Measurements from ENCODE around the gene DENND1A.

DENND1A gene

GRCh38 chr9:123375469-123376132 is 554.3 kb downstream of the DENND1A start:
- no peak for DNase-seq

DNA sequence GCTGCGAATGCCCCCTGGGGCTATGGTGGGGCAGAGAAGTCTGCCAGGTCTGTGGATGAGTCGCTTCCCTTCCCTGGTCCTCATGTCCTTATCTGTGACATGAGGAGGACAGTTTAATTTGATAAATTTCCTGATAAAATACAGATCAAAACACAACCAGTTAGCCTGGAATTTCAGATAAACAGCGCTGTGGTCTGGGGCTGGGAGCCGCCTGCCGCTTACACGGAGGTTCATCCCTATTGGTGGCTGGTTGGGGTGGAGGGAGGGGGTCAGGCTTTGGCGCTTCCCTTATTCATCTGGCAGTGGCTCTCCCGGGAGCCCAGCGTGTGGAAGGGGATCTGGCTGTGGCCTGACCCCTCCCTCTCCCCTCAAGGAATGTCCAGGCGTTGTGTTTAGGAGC is 556.0 kb downstream of the DENND1A start:
- DNase-seq, result no peak

GRCh38 chr9:123373447-123373923 is 556.4 kb downstream of the DENND1A start:
- DNase-seq, result no peak

- DNase-seq, result no peak
Measured at GRCh38 chr9:123372766-123373446, 557.0 kb downstream of the DENND1A start.

GRCh38 chr9:123371805-123372590 is 557.9 kb downstream of the DENND1A start:
- no peak for DNase-seq

DNA sequence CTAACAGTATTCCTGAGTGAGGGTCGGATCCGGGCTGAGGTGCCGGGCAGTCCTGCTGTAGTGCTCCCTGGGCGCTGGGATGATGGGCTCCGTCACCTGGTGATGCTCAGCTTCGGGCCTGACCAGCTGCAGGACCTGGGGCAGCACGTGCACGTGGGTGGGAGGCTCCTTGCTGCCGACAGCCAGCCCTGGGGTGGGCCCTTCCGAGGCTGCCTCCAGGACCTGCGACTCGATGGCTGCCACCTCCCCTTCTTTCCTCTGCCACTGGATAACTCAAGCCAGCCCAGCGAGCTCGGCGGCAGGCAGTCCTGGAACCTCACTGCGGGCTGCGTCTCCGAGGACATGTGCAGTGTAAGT is 558.7 kb downstream of the DENND1A start:
- no peak for DNase-seq

- no peak for DNase-seq
Measured at GRCh38 chr9:123370526-123371227, 559.2 kb downstream of the DENND1A start.

- no peak for DNase-seq
Measured at GRCh38 chr9:123370108-123370507, 559.8 kb downstream of the DENND1A start.

DNA sequence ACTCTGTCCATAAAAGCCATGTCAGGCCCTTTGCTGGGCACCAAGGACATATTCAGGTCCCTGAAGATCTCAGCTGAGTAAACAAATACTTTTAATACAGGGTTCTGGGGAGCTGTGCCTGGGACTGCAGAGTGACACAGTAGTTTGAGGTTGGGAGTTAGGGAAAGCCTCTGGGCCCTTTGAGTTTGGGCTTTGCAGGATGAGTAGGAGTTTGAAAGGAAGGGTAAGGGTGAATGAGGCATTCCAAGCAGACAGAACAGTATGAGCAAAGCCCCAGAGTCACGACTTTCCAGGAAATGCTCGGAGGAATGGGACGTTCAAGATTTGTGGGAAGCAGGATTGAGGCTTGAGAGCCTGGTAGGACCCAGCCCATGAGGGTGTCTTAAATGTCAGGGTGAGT is 560.6 kb downstream of the DENND1A start:
- no peak for DNase-seq

- no peak for DNase-seq
Measured at GRCh38 chr9:123368536-123369153, 561.3 kb downstream of the DENND1A start.

- DNase-seq, result no peak
Measured at GRCh38 chr9:123368023-123368422, 561.9 kb downstream of the DENND1A start.

GRCh38 chr9:123365881-123366528 is 563.9 kb downstream of the DENND1A start:
- no peak for DNase-seq

DNA sequence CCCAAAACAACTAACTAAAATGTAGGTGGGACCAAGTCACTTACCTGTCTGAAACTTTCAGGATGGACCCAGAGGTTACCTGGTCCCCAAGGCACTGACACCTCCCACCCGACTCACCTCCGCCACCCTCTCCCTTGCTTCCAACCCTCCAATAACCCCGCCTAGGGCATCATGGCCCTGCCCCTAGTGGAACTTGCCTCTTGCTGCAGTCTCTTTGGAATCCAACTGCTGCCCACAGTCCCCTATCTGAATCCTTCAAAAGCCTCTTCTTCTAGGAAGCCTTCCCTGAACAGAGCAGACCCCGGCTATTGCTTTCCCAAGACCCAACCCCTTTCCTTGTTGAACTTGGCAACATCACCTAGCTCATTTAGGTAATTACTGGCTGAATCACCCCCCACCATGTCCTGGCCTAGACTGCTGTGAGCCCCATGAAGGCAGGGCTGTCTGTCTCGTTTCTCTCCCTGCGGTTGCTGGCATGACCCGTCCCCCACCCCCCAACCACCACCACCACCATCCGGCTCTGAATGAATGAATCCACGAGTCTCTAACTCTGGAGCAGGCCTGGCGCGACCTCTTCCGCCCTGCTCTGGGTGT is 564.5 kb downstream of the DENND1A start:
- no peak for DNase-seq

- DNase-seq, result no peak
Measured at GRCh38 chr9:123364241-123364824, 565.6 kb downstream of the DENND1A start.

DNA sequence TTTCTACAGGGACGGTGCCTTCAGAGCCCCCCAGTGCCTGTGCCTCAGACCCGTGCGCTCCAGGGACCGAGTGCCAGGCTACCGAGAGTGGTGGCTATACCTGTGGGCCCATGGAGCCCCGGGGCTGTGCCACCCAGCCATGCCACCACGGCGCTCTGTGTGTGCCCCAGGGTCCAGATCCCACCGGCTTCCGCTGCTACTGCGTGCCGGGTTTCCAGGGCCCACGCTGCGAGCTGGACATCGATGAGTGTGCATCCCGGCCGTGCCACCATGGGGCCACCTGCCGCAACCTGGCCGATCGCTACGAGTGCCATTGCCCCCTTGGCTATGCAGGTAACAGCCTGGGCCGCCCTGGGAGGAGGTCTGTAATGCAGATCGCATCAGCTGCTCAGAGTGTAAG is 567.1 kb downstream of the DENND1A start:
- no peak for DNase-seq

DNA sequence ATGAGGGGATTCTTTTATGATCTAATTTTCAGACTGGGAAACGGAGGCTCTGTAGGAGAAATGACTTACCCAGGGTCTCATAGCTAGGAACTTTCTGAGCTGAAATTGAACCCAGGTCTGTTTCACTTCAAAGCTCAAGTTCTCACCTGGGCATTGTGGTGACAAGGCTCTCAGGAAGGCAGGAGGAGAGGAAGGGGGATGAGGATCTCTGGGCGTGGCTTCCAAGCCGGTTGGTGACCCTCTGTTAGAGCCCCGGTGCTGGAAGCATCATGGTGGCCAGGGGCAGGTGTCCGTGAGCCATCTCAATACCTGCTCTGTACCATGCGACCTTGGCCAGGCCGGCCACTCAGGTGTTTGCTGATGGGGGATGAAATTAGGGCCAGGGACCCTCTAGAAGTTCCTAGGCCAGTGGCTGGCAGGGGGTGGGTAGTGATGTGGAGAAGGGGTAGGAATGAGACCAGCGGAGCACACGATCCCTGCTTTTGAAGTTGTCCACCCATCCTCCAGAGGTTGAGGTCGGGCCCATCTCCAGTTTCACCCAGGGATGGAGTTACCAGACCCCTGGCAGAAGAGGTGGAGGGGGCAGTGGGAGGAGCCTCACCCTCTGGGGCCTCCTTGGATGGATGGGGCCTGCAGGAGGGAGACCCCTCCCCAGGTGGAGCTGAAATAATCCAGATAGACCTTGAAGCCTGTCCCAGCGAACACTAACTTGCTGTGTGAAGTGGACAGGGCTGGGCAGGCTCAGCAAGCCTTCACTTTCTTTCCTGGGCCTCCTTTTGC is 568.0 kb downstream of the DENND1A start:
- DNase-seq, result no peak

GRCh38 chr9:123361086-123361730 is 568.7 kb downstream of the DENND1A start:
- no peak for DNase-seq

DNA sequence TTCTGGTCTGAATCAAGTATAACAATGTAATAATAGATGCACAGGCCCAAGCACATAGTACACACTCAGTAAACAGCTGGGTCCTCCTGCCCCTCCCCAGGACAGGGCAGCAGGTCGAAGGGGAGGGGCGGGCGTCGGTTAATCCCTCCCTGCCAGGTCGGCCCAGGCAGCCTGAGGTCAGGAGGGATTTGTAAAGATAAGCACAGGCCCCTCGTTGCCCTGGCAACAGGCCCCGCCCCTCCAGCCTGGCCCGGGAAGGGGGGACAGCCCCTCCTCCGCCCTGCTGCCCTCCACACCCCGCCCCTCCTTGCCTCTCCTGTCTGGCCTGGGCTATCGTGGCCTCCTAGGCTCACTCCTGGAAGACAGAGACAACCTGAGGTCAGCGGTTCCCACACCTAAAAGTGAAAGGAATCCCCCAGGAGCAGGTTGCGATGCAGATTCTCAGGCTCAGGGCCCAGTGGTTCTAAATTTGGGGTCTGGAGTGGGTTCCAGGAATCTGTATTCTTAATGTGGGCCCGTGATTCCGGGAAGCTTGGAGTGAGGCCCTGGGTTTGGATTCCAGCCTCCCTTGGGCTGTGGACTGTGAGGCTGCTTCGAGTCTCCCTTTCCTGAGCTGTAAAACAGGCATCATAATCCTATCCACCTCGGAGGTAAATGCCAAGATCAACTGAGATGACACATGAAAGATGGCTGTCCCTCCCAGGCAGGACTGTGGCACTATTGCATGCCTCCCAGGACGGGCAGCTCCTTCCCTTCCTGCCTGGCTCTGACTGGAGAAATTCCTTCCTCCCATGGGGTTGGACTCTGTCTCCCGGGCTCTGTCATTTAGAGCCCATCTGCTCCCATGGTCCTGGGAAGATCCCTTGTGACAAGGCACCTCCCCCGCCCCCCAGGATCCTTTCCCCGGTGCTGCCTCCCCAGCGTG is 569.5 kb downstream of the DENND1A start:
- peak; percentile 25 for DNase-seq

DNA sequence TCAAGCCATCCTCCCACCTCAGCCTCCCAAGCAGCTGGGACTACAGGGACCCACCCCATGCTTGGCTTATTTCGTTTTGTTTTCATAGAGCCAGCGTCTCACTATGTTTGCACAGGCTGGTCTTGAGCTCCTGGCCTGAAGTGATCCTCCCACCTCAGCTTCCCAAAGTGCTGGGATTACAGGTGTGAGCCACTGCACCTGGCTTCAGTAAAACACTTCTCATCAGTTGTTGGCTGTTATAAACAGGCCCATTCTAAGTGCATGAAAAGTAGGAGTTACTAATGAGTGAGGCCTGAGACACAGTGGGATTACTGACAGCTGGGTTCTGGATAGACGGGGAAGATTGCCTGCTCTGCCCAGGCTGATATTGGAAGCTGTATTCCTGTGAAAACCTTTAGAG is 570.4 kb downstream of the DENND1A start:
- no peak for DNase-seq

All from CD4-positive, alpha-beta T cell treated with Interleukin-17A for 1 hour (primary cell).